COLO668 (cell line): ENCODE results near the gene SRD5A1.
"Not testable (repeated sequence)": the region's sequence is repeated elsewhere in the genome, so short reads cannot be mapped to it uniquely, and the experiment has no call there.

Experiments used
- DNase-seq: peaks from one replicate; lab custom pipeline; 2025; ENCODE audit not compliant: unreplicated experiment; lab: John Stamatoyannopoulos, UW

Gene SRD5A1

GRCh38 chr5:6642655-6643054, 9.4 kb downstream of the SRD5A1 start:
- no peak for DNase-seq

GRCh38 chr5:6644794-6645241, 11.6 kb downstream of the SRD5A1 start:
- DNase-seq, result no peak

GRCh38 chr5:6645571-6646362, 12.5 kb downstream of the SRD5A1 start:
- not testable (repeated sequence) for DNase-seq

- peak; percentile 56 for DNase-seq
These were observed 15.9 kb downstream of the SRD5A1 start for GRCh38 chr5:6649186-6649585.

- no peak for DNase-seq
These were observed 16.4 kb downstream of the SRD5A1 start for GRCh38 chr5:6649681-6650080.

- DNase-seq, result peak; percentile 86
These were observed 18.8 kb downstream of the SRD5A1 start for GRCh38 chr5:6652025-6652424.

GRCh38 chr5:6655432-6655831, 22.2 kb downstream of the SRD5A1 start:
- DNase-seq, result no peak

GRCh38 chr5:6656680-6657079, 23.4 kb downstream of the SRD5A1 start:
- DNase-seq, result peak; percentile 26

GRCh38 chr5:6659941-6660684, 26.9 kb downstream of the SRD5A1 start:
- no peak for DNase-seq

GRCh38 chr5:6660688-6661087, 27.4 kb downstream of the SRD5A1 start:
- DNase-seq, result no peak

- no peak for DNase-seq
These were observed 33.5 kb downstream of the SRD5A1 start for GRCh38 chr5:6666762-6667161.

- DNase-seq, result no peak
These were observed 34.4 kb downstream of the SRD5A1 start for GRCh38 chr5:6667648-6668047.

- not testable (repeated sequence) for DNase-seq
These were observed 35.5 kb downstream of the SRD5A1 start for GRCh38 chr5:6668717-6669116.

- no peak for DNase-seq
These were observed 39.8 kb downstream of the SRD5A1 start for GRCh38 chr5:6673031-6673430.

- DNase-seq, result no peak
These were observed 40.7 kb downstream of the SRD5A1 start for GRCh38 chr5:6673963-6674362.

GRCh38 chr5:6674421-6674820, 41.2 kb downstream of the SRD5A1 start:
- DNase-seq, result peak; percentile 75

GRCh38 chr5:6674886-6675285, 41.6 kb downstream of the SRD5A1 start:
- no peak for DNase-seq

- no peak for DNase-seq
These were observed 42.7 kb downstream of the SRD5A1 start for GRCh38 chr5:6675784-6676491.

GRCh38 chr5:6676702-6677101, 43.5 kb downstream of the SRD5A1 start:
- DNase-seq, result no peak

- DNase-seq, result no peak
These were observed 45.1 kb downstream of the SRD5A1 start for GRCh38 chr5:6678385-6678784.

GRCh38 chr5:6680922-6681321, 47.7 kb downstream of the SRD5A1 start:
- DNase-seq, result no peak

GRCh38 chr5:6681682-6682081, 48.4 kb downstream of the SRD5A1 start:
- no peak for DNase-seq
